Motor neuron (in vitro differentiated cells): ENCODE results near the gene UBXN1. TPM values are rescaled to one million over a fixed set of nuclear protein-coding genes. Genes with fewer than 3 reads are reported as not detected.
"Not testable (repeated sequence)": the region's sequence is repeated elsewhere in the genome, so short reads cannot be mapped to it uniquely, and the experiment has no call there.

Experiments used
- ATAC-seq, 8 experiments: fragments of 200-7000 bp; cut with Tn5 transposase; replicated peaks in 6 of 8; 2 replicates each; pipeline ENCODE4 v1.8.0; 2021; ENCODE audit warnings: mild to moderate bottlenecking in 8 of 8, moderate library complexity in 8 of 8
- H3K27ac ChIP-seq, 2 donors: fragments of 250-450 bp; sonication (Bioruptor Pico); 2 replicates each; pipeline ENCODE4 v1.9.0; 2021; ENCODE audit warnings: antibody characterized with exemption in 2 of 2, mild to moderate bottlenecking in 2 of 2, moderate library complexity in 1 of 2
- H3K4me1 ChIP-seq, 2 donors: fragments of 250-450 bp; sonication (Bioruptor Pico); replicated peaks in 1 of 2; 2 replicates each; pipeline ENCODE4 v1.6.1; 2021; ENCODE audit warnings: antibody characterized with exemption in 2 of 2, mild to moderate bottlenecking in 2 of 2, moderate library complexity in 1 of 2
- H3K4me3 ChIP-seq, 5 donors: fragments of 250-450 bp; sonication (Bioruptor Pico); 2 replicates each; pipeline ENCODE4 v1.9.0; 2021; ENCODE audit warnings: antibody characterized with exemption in 5 of 5, mild to moderate bottlenecking in 5 of 5, moderate library complexity in 4 of 5
- WGBS, 10 experiments: fragments of 450-650 bp; shearing (Covaris generic); methylation state at CpG; one replicate each; pipeline ENCODE4 v1.0.0; 2022; 5-methylcytosine and 5-hydroxymethylcytosine counted together
- in situ Hi-C, 9 experiments: fragments of 400-800 bp; cut with MboI; loops; one replicate each; pipeline ENCODE4 v1.15.0; 2021; ENCODE audit warnings: low sequenced_read_pairs in 9 of 9, low pct_unique_long_range_greater_than_20kb in 2 of 9; ENCODE audit not compliant: unreplicated experiment in 9 of 9
- total RNA-seq, 8 experiments: library from RNA; unstranded; fragments of 300-600 nt; gene quantifications; 2 replicates each; pipeline versions ENCODE4 v1.2.3 to v1.2.4, GENCODE V29; 2022

The UBXN1 gene
- total RNA-seq, 8 experiments from 2014 or later: 95.5 to 132 (median 123) TPM

DNA sequence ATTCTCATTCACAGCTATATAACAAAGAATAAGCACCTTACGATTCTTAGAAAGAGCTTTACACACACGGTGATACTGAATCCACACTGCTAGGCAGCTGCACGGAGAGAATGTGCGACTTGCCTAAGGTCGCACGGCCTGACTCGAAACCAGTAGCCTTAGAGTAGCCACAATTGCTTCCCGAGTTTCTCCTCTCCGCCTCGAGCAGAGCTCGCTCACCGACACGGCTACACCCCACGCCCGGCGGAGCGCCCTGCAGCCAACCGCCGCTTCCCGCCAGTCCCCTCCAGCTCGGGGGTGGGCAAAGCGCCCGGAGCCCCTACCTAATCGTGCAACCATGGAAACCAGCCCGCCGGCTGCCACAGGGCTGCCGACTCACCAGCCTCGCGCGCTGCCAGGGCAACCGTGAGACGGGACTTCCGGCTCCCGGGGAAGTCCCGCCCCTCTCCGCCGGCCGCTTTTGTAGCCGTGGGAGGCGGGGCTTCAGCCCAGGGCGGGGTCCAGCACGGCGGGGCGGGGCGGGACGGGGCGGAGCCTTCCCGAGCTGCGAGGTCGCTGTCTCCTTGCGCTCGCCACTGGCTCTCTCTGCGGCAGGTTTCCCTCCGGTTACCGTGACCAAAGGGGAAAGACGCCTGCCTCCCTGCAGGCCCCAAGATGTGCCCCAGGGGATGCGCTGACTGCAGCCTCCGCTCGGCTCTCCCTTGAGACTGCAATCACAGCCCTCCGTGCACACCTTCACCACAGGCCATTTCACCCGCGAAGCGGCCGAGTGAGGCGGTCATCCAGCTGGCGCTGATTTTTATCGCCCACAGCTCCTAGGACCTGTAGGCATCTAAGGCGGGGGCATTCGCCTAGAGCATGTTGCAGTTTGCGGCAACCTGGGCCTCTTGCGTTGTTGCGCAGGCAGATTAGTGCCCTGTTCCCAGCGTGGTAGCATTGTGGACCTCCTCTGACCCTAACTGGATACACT is 27.3 kb upstream of the UBXN1 start:
- Histone ChIP-seq H3K4me1 (peaks cover 19 to 28% of the 10 kb centered on the region in 2 donors), H3K27ac (peak overlapping the region; percentile 89 to 94), H3K4me3 (peak overlapping the region; percentile 52 to 80 (median 61))
- peak; percentile 62 to 82 (median 66) for ATAC-seq
- WGBS, 10 experiments: 0 to 33% (median 3%) methylated on average over 2 to 18 of the region's 73 CpGs; no CpG with 5 or more reads in 2 of the 10 experiments
- in situ Hi-C loops: no loop called here

DNA sequence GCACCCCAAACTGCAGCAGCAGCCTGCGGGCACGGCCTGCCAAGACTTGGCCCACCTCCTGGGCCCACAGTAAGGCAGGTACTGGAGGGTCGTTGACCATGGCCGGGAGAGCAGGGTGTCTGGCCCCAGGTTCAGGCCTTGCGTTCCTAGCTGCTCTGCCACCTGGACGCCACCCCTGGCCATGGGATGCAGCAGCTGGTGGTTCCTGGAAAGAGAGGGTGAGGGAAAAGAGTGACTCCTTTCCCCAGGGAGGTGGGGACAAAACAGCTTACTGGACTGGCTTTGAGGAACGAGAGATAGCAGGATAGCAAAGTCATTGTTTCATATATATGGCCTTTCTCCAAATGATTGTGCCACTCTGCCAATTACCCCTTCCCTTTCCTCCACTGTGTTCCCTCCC is 26.5 kb upstream of the UBXN1 start:
- H3K27ac ChIP-seq: peak overlapping the region; percentile 35 to 58
- peaks cover 19 to 28% of the 10 kb centered on the region in 2 donors for H3K4me1 ChIP-seq
- H3K4me3 ChIP-seq: peak overlapping the region; percentile 52 to 80 (median 61)
- no peak for ATAC-seq
- in situ Hi-C loops: no loop called here
- 30 to 61% (median 58%) methylated on average over 1 to 5 of the region's 7 CpGs; no CpG with 5 or more reads in 3 of the 10 experiments for WGBS, 10 experiments

DNA sequence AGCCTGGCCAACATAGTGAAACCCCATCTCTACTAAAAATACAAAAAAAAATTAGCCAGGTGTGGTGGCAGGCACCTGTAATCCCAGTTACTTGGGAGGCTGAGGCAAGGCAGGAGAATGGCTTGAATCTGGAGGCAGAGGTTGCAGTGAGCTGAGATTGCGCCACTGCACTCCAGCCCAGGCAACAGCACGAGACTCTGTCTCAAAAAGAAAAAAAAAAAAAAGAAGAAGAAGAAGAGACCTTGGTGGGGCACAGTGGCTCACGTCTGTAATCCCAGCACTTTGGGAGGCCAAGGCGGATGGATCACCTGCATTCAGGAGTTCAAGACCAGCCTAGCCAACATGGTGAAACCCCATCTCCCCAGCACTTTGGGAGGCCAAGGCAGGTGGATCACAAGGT is 25.0 kb upstream of the UBXN1 start:
- 80 to 100% (median 100%) methylated on average over 1 to 3 of the region's 4 CpGs; no CpG with 5 or more reads in 3 of the 10 experiments for WGBS, 10 experiments

DNA sequence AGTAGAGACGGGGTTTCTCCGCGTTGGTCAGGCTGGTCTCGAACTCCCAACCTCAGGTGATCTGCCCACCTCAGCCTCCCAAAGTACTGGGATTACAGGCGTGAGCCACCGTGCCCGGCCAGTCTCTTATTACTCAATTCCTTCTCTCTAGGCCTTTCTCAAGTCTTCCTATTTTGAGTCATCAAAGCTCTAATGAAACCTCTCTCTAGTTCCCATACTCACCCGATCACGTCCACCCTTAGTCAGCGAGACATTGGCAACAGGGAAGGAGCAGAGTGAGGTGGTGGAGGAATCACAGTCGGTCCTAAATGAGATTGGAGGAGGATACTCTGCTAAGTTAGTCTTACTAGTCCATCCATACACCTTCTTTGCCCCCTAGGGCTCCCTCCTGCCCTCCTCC is 23.4 kb upstream of the UBXN1 start:
- Histone ChIP-seq H3K4me1 (peaks cover 5 to 6% of the 10 kb centered on the region in 2 donors), H3K4me3 (no peak overlapping the region), H3K27ac (no peak overlapping the region)
- no peak for ATAC-seq
- WGBS, 10 experiments: 83 to 100% (median 96%) methylated on average over 1 to 6 of the region's 11 CpGs; no CpG with 5 or more reads in 7 of the 10 experiments
- in situ Hi-C loops: no loop called here

More for the DNA sequence above, 25.0 kb upstream of the UBXN1 start:
- H3K27ac ChIP-seq, H3K4me3 ChIP-seq, in situ Hi-C loops, ATAC-seq: not testable (repeated sequence)
- peaks cover 11 to 20% of the 10 kb centered on the region in 2 donors for H3K4me1 ChIP-seq

DNA sequence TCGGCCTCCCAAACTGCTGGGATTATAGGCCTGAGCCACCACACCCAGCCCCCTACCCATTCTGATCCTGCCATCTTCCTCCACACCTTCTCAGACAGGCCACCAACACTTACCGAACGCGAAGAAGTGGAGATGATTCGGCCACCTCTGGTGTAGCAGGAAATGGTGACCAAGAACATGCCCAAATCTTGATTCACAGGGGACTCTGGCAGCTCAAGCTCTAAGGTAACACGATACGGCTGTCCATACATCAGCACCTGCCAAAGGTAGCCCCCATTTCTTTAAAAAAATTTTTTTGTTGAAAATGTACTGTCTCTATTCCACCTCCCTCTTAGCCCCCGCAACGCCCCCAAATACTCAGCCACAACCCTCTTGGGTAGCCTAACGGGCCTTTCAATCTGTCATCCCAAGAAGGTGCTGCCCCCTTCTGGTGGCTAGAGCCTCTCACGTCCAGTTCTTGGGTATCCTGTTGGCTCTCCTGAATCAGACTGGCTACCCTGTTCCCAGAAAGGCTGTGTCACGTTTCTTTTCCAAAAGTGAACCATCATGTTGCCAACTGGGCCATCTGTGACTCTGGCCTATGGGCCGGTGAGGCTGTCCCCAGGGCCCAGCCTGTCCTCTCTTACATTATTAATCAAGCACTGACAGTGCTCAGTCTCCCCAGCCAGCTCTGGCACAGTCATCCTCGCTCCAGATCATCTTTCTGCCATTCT is 15.7 kb upstream of the UBXN1 start:
- in situ Hi-C loops: loop anchor here in 1 of 9 experiments (10.0 kb wide), 1 partner anchor 310 kb away; no protein-coding TSS in a partner anchor
- ATAC-seq: peak; percentile 48 to 96 (median 67)
- no peaks in the 10 kb centered on the region for H3K4me1 ChIP-seq
- no peak overlapping the region for H3K27ac ChIP-seq
- 6 to 90% (median 50%) methylated on average over 2 to 11 of the region's 14 CpGs; no CpG with 5 or more reads in 1 of the 10 experiments for WGBS, 10 experiments
- H3K4me3 ChIP-seq: no peak overlapping the region

DNA sequence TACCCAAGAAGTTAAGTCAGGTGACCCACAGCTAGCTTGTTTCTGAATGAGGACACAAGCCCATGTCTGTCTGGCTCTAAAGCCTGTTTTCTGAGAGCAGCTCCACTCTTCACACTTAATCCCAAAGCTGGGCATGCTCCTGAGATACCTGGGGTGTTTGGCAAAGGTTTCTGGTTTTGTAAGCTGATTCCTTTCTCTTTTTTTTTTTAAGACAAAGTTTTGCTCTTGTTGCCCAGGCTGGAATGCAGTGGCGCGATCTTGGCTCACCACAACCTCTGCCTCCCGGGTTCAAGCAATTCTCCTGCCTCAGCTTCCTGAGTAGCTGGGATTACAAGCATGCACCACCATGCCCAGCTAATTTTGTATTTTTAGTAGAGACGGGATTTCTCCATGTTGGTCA is 14.8 kb upstream of the UBXN1 start:
- H3K4me1 ChIP-seq, H3K4me3 ChIP-seq, ATAC-seq, H3K27ac ChIP-seq: not testable (repeated sequence)
- WGBS, 10 experiments: 90 to 100% (median 100%) methylated on average over 1 to 2 of the region's 4 CpGs; no CpG with 5 or more reads in 6 of the 10 experiments
- in situ Hi-C loops: loop anchor here in 1 of 9 experiments (10.0 kb wide), 1 partner anchor 309 kb away; no protein-coding TSS in a partner anchor

DNA sequence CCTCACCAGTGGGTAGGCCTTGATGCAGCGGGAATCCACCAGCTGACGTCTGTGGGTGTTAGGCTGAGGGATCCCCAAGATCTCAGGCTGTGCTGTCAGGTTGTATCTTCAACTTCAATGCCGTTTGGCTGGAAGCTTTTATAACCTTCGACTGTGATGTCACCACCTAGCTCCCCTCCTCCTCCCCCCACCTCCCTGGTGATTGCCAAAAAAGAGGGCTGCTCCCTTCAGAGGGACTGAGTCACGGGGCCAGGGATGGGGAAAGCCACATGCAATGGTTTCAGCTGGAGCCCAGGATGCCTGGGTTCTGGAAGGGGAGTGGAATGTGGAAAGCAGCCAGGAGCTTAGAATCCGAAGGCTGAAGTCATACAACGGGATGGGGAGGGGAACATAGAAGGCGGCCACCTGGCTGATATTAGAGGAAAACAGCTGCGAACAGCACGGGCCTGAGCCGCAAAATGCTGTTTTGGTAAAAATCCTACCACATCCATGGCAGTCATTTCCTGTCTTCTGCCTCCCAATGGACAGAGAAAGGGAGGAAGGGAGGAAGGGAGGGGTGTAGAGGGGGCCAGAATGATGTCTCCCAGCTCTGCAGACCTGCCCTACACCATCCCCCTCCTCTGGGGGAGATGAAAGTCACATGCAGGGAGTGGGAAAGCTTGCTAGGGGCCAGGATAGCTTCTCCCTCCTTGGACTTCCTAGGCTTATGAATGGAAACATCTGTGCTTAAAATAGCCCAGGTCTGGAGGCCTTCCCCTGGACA is 10.7 kb upstream of the UBXN1 start, which contains the start of gene LRRN4CL:
Gene LRRN4CL (minus strand): TSS at position 110 of the 763 bp plus-strand sequence. CDS start 1,022 bp downstream, outside the sequence.
- no peak within 1 kb of the TSS for H3K4me3 ChIP-seq
- H3K4me1 ChIP-seq: no peaks in the 10 kb centered on the region
- 0 to 100% (median 80%) methylated on average over 1 to 4 of the region's 11 CpGs; no CpG with 5 or more reads in 5 of the 10 experiments for WGBS, 10 experiments
- in situ Hi-C loops: loop anchor here in 1 of 9 experiments (10.0 kb wide), 1 partner anchor 305 kb away; no protein-coding TSS in a partner anchor
- peak; percentile 38 to 85 (median 72) for ATAC-seq
- no peak within 1 kb of the TSS for H3K27ac ChIP-seq

DNA sequence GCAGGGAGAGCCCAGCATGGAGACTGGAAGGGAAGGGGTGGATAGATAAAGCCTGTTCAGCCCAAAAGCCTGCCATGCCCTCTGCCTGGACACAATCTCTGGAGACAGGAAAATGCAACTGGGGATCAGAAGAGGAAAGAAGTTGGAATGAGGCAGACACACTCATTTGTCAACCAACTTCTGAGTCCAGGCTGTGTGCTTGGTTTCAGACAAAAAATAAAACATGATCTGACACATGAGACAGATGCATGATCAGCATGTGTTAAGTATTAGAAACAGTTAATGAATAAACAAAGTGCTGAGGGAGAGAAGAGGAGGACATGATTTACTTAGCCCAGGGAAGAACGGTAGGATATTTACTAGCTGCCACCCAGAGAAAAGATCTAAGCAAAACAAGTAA is 9.6 kb upstream of the UBXN1 start:
- WGBS, 10 experiments: 0 to 60% (median 25%) methylated on average over 1 of the region's 1 CpG; no CpG with 5 or more reads in 3 of the 10 experiments
- H3K4me3 ChIP-seq: no peak overlapping the region
- ATAC-seq: peak in 3 of 8 experiments; percentile 17 to 32 (median 28)
- H3K4me1 ChIP-seq: no peaks in the 10 kb centered on the region
- in situ Hi-C loops: no loop called here
- H3K27ac ChIP-seq: no peak overlapping the region

DNA sequence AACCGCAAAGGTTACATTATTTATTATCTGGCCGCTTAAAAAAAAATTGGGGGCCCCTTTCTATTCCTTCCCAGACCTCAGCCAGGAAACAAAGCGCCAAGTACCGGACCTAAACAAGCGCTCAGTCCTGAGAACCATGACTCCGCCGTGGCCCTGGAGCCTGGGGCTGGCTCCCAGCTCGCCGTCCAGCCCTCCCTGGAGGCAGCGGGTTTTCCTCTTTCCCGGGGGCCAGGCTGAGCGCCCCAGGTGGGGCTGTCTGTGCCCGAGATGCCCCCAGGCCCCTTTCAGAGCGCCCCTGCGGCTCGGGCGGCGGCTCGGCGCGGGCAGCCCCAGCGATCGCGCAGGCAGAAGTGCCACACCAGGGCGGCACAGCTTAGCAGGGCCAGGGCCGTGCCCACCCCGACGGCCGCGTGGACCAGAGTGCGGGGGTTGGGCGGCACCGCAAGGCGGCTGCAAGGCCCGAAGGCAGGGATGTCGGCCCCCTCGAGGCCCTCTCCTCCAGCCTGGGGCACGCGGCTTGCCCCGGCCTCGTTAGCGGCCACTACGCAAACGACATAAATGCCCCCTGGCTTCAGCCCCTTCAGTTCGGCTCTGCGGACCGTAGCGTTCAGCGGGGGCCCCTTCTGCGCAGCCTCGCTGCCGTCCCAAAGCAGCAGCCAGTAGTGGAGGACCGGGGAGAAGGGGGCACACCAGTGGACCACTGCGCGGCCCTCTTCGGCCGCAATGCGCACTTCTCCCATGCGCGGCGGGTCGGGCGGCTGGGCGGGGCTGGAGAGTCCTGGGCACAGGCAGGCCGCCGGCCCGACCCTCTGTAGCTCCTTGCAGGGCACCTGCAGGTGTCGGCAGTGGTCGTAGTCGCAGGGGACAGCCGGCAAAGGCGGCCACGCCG is 8.9 kb upstream of the UBXN1 start:
- in situ Hi-C loops: no loop called here
- 44 to 100% (median 86%) methylated on average over 1 to 24 of the region's 74 CpGs; no CpG with 5 or more reads in 1 of the 10 experiments for WGBS, 10 experiments
- Histone ChIP-seq H3K27ac (no peak overlapping the region), H3K4me1 (no peaks in the 10 kb centered on the region), H3K4me3 (no peak overlapping the region)
- ATAC-seq: peak in 7 of 8 experiments; percentile 6 to 45 (median 24)

DNA sequence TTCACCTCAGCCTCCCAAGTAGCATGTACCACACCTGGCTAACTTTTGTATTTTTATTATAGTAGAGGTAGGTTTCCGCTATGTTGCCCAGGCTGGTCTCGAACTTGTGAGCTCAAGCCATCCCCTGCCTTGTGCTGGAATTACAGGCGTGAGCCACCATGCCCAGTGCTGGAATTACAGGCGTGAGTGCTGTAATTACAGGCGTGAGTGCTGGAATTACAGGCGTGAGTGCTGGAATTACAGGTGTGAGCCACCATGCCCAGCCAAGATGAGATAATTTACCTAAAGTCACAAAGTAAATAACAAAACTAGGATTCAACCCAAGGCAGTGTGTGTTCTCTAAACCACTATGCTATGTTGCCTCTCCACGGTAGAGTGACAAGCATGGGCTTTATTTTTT is 3.6 kb upstream of the UBXN1 start:
- no peak for ATAC-seq

DNA sequence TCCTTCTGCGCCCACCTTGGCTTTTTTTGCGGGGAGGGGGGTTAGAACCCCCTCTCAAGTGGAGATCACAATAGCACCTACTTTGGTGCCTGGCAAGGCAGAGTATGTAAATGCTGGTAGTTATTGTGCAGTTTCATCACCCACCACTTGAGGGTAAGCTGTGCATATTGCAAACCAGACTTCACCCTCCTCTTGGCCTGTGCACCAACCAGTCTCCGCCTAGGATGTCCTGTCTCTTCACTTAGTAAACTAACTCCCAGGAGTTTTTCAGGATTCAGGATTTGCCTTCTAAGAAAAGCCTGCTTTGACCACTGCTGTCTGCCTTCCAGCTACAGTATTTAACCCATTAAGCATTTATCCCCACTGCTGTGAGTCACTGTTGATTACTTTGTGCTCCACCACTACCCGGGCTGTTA is 2.0 kb upstream of the UBXN1 start:
- in situ Hi-C loops: no loop called here
- no peak overlapping the region for H3K27ac ChIP-seq
- peaks cover 10 to 12% of the 10 kb centered on the region in 2 donors for H3K4me1 ChIP-seq
- WGBS, 10 experiments: 17 to 86% (median 79%) methylated on average over 1 to 4 of the region's 4 CpGs; no CpG with 5 or more reads in 2 of the 10 experiments
- H3K4me3 ChIP-seq: no peak overlapping the region
- peak; percentile 61 to 82 (median 66) for ATAC-seq

More for the DNA sequence above, 3.6 kb upstream of the UBXN1 start:
- H3K27ac ChIP-seq: no peak overlapping the region
- in situ Hi-C loops: no loop called here
- no peak overlapping the region for H3K4me3 ChIP-seq
- peaks cover 10 to 12% of the 10 kb centered on the region in 2 donors for H3K4me1 ChIP-seq
- 72 to 100% (median 93%) methylated on average over 1 to 5 of the region's 7 CpGs; no CpG with 5 or more reads in 1 of the 10 experiments for WGBS, 10 experiments
